Fibroblast of mammary gland (primary cell): ENCODE measurements around the gene PPRC1.

Experiments
- DNase-seq: peaks from one replicate; pipeline ENCODE4 v3.0.0-alpha.2; 2010; ENCODE audit warnings: low read depth
- H3K4me3 ChIP-seq: 2 replicates; pipeline ENCODE4 v1.5.1; 2011; ENCODE audit warnings: low read depth, mild to moderate bottlenecking, low read length, moderate library complexity; ENCODE audit not compliant: control insufficient read depth
- CTCF ChIP-seq: conservative IDR thresholded peaks from 2 replicates; pipeline ENCODE4 v1.5.1; 2011; ENCODE audit warnings: low read depth, low read length, inconsistent platforms; ENCODE audit not compliant: control insufficient read depth, insufficient read depth

The PPRC1 gene

GRCh38 chr10:102112210-102112817 is 20.5 kb upstream of the PPRC1 start:
- DNase-seq, result no peak
- H3K4me3 ChIP-seq, result no peak overlapping the region
- peak; percentile 24 for TF ChIP-seq CTCF

GRCh38 chr10:102113261-102113955 is 19.4 kb upstream of the PPRC1 start:
- H3K4me3 ChIP-seq, result peak overlapping the region; percentile 68
- no peak for DNase-seq
- TF ChIP-seq CTCF, result no peak

- no peak for DNase-seq
- no peak for TF ChIP-seq CTCF
- H3K4me3 ChIP-seq, result peak overlapping the region; percentile 68
These were observed 18.6 kb upstream of the PPRC1 start for GRCh38 chr10:102113956-102114857.

- H3K4me3 ChIP-seq, result peak overlapping the region; percentile 68
- no peak for TF ChIP-seq CTCF
- peak; percentile 59 for DNase-seq
These were observed 17.8 kb upstream of the PPRC1 start for GRCh38 chr10:102114861-102115618.

- H3K4me3 ChIP-seq, result no peak overlapping the region
- no peak for TF ChIP-seq CTCF
- DNase-seq, result no peak
These were observed 17.1 kb upstream of the PPRC1 start for GRCh38 chr10:102115775-102116174.

- H3K4me3 ChIP-seq, result no peak overlapping the region
- TF ChIP-seq CTCF, result no peak
- no peak for DNase-seq
These were observed 16.2 kb upstream of the PPRC1 start for GRCh38 chr10:102116656-102117055.
